Heart left ventricle (tissue), 13 donors: ENCODE data around the gene ZNF610.
A peak's percentile ranks its signal among the peaks of the same experiment; 100 is the strongest.

ENCODE experiments used
- POLR2A ChIP-seq, 2 donors: fragments of 450-650 bp; IDR thresholded peaks; one replicate each; pipeline ENCODE4 v1.6.1; 2017; ENCODE audit warnings: antibody characterized with exemption in 2 of 2, mild to moderate bottlenecking in 2 of 2, moderate library complexity in 2 of 2
- TF ChIP-seq, protein P1 (sequence below), 12 donors: fragments of 200-600 bp; sonication (generic) in 4 of 12; IDR thresholded peaks; one replicate each; pipeline versions ENCODE4 v1.5.0 to v1.8.0; 2018 to 2022; ENCODE audit warnings: antibody characterized with exemption in 12 of 12, mild to moderate bottlenecking in 5 of 12
- donor health status: ischemic (EF 13 %, LVEDD 7.1; RV severe dilation, severe dysfunction).
- donor health status: DM: no; HTN: yes; CAD: no.
- donor health status: DM: no; HTN: no; CAD: no.
- donor health status: ischemic (EF 25% LVEDD 6.9; RV normal size, moderate dysfunction).
- donor health status: ischemic (EF 25% LVEDD 5.7; RV mildly dilated, moderate dysfunction).
- donor health status: ischemic (EF 35%, LVEDD 5.7; RV mildly dilated, moderate dysfunction).
- donor health status: nonischemic (EF 11% LVEDD 7.7; RV severe dilation, severe dysfunction).
- donor health status: DM: yes; HTN: yes; CAD: no.
- donor health status: PGD.
- donor health status: ischemic (EF 29% LVEDD 5.4; RV normal size, mild dysfunction).
- donor health status: nonischemic (EF 23%, LVEDD 6.1; RV moderate dilation, normal function).

DNA sequence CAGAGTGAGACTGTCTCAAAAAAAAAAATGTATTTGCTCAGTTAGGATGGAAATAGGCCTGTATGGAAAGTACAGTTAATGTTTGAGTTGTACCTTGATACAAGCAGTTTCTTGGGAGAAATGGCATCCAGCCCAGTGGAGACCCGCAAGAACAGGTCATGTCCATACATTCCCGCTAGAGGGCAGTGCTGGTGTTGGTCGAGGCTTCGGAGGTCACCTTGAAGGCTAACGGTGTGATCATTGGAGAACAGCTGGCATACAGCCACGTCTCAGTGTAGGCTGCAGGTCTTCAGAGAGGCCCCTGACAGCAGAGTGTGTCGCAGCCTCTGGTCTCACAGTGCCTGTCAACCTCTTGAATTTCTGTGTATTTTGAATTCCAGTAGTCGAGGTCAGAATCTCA lies 7.5 kb downstream of the ZNF610 start:
- no peak for TF ChIP-seq POLR2A (IDR thresholded peaks at IDR 0.05)
- TF ChIP-seq, protein P1, sequence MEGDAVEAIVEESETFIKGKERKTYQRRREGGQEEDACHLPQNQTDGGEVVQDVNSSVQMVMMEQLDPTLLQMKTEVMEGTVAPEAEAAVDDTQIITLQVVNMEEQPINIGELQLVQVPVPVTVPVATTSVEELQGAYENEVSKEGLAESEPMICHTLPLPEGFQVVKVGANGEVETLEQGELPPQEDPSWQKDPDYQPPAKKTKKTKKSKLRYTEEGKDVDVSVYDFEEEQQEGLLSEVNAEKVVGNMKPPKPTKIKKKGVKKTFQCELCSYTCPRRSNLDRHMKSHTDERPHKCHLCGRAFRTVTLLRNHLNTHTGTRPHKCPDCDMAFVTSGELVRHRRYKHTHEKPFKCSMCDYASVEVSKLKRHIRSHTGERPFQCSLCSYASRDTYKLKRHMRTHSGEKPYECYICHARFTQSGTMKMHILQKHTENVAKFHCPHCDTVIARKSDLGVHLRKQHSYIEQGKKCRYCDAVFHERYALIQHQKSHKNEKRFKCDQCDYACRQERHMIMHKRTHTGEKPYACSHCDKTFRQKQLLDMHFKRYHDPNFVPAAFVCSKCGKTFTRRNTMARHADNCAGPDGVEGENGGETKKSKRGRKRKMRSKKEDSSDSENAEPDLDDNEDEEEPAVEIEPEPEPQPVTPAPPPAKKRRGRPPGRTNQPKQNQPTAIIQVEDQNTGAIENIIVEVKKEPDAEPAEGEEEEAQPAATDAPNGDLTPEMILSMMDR (IDR thresholded peaks at IDR 0.05): peak; percentile 48 to 77 (median 62)
